Stimulated activated CD8-positive, alpha-beta memory T cell treated with anti-CD3 and anti-CD28 coated beads, Interleukin-15, amount 100 ng/mL, for 48 hours (primary cell): Measurements from ENCODE around the gene RSPO4.

Source experiments
- DNase-seq, 2 donors: peaks; one replicate each; pipeline ENCODE4 v3.0.0-alpha.2; 2020; ENCODE audit warnings: low read depth in 2 of 2

RSPO4 gene

DNA sequence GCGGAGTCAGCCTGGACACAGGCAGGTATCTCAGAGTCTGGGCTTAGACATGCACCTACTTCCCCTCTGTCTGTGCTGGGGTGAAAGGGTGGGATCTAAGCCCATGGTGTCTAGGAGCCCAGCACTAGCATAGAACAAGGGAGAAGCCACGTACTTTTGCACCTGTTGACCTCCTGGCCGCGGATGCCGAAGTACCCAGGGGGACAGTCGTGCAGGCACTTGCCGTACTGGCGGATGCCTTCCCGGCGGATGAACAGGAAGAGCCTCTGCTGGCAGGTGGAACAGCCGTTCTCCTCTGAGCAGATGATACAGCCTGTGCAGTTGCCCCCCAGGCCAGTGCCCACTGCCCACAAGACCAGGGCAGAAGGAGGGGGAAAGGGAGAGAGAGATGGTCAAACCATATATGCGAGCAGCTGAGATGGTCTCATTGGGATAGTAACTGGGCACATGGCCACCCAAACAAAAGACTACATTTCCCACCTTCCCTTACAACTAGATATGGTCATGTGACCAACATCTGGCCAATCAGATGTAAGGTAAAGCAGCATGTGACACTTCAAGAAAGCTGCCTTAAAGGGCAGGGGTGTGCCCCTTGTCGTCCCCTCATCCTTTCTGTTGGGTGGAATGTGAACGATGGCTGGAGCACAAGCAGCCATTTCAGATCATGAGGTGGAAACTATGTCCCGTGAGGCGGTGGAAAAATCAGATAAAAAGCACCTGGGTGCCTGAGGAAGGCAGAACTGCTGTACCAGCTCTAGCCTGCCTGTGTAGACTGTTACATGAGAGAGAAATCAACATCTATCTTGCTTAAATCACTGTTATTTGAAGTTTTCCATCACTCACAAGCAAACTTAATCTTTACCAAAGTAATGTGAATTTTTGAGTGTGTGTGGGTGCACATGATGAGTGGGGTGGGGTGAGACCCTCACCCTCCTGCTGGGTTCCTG, 34.0 kb downstream of the RSPO4 start:
- DNase-seq, result no peak

DNA sequence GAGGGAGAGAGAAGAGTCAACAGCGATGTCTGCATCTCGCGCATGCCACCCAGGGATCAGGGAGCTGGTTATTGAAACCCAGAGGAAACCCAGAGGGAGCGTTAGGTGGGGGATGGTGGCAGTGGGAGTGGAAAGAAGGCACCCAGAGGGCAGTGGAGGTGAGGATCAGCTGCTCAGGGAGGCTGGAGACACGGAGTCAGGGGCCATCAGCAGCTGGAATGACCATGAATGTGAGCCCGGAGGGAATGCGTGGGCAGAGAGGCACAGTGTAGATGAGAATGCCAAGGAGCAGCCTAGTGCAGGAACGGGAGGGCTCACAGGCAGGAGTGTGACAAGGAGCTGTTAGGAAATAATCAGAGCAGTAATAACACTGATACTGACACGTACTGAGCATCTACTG, 36.2 kb downstream of the RSPO4 start:
- no peak for DNase-seq

GRCh38 chr20:963795-964194, 38.3 kb downstream of the RSPO4 start:
- DNase-seq, result no peak

DNA sequence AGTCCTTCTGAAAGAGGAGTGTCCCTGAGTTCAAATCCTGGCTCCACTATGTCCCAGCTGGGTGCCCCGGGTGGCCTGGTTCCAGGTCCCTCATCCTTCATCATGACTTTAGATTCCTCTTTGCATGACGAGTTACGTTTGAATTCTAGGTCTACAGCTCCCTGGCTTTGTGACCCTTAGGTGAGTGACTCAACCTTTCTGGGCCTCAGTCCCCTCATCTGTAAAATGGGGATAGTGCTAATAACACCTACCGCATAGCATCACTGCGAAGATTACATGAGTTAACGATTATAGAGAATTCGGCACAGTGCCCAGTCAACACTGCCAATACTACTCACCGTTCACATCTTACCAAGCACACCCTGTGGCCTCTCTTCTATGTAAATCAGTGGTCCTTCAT, 39.4 kb downstream of the RSPO4 start:
- DNase-seq, result no peak

DNA sequence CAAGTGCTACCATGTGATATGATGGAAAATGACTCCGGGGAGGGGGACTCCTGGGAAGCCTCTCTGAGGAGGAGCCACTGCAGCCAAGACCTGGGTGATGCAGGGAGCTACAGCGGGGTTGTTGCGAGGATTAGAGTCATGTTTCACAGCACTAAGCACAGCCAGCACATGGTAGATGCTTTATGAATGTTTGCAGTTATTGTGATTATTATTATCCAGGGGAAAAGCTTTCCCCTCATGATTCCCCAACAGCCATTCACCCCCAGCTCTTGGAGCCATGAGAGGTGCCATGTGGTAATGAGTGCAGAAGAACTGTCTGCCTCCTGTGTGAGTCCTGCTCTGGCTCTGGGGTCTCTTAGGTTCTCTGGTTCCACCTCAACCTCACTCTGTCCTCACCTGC, 39.9 kb downstream of the RSPO4 start:
- no peak for DNase-seq

- DNase-seq, result no peak
These were observed 40.3 kb downstream of the RSPO4 start for GRCh38 chr20:961768-962167.

DNA sequence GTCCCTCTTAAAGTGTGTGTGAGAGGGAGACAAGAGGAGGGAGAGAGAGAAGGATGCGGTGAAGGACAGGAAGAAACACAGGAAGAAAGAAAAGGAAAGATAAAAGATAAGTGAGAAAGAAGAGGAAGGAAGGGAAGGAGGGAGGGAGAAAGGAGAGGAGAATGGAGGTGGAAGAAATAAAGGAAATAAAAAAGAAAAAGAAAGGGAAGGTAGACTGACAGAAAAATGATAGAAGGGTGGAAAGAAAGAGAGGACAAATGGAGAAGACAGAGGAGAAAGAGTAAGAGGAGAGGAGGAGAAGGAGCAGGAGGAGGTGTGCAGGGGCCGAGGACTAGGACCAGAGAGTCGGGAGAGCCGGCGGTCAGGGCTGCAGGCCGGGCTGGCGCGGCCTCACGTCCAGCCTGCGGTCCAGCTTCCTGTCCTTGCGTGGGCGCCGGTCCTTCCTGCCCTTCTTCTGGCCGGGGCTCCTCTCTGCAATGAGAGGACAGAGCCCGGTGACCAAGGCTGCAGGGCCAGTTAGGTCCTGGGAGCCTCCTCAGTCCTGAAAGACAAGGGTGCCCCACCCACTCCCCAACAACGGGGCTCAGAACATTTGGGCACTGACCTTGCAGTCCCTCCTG, 42.0 kb downstream of the RSPO4 start:
- no peak for DNase-seq

DNA sequence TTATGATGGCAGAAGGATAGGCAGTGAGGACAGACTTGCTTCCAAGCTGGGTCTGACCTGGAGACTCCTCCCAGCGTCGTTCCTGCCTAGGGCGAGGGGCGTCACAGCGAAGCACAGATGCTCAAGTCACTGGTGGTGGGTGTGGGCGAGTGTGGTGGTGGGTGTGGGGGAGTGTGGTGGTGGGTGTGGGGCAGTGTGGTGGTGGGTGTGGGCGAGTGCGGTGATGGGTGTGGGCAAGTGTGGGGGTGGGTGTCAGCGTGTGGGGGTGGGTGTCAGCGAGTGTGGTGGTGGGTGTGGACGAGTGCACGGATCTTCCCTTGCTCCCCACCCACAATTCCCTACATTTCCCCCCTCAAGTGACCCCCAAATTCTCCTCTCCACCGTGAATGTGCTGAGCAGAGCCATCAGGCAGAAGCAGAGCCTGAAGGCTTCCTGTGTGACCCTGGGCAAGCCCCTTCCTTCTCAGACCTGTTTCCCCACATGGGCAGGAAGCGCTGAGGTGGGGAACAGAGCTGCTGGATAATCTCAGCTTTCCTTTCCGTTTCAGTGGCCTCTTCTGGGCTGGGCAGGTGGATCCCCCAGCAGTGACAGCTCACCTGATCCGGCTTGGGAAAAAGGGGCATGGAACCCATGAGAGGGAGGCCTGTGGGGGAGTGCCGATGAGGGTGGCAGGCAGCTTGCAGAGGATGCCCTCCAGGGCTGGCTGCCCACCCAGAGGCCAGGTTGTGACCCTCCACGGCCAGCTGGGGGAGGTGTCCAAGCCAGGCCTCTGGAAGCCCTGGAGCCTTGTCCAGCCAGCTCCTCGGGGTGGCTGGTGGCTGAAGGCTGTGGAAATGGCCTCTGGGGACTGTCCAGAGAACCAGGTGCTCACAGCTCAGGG, 42.9 kb downstream of the RSPO4 start:
- no peak for DNase-seq

DNA sequence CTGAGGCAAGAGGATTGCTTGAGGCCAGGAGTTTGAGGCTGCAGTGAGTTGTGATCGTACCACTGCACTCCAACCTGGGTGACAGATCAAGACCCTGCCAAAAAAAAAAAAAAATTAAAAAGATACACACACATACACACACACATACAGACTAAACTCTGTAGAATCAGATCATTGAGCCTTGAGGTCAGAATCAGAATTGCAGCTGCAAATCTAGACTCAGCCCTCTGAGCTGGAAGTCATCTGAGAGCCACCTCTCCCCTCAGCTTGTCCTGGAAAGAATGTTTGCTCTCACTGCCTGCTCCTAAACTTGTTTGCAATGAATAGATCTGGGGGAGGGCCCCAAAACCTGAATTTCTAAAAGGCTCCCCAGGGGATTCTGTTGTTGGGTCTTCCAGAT, 44.6 kb downstream of the RSPO4 start:
- no peak for DNase-seq

- DNase-seq, result peak; percentile 49 to 54
These were observed 45.7 kb downstream of the RSPO4 start for GRCh38 chr20:956330-956951.

DNA sequence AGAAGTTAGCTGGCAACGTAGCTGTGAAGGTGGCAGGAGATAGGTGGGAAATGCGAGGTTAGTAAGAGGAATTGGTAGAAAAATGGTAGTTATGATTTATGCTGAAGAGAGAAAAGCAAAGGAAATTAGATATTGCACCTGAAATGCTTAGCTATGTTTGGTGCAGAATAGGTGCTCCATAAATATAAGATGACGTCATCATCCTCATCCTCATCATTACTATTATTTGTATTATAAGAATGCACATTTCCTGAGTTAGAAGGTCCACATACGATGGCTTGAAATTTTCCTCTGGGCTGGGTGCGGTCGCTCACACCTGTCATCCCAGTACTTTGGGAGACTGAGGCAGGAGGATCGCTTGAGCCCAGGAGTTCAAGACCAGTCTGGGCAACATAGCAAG, 46.5 kb downstream of the RSPO4 start:
- DNase-seq, result no peak

GRCh38 chr20:955111-955510, 47.0 kb downstream of the RSPO4 start:
- DNase-seq, result no peak

DNA sequence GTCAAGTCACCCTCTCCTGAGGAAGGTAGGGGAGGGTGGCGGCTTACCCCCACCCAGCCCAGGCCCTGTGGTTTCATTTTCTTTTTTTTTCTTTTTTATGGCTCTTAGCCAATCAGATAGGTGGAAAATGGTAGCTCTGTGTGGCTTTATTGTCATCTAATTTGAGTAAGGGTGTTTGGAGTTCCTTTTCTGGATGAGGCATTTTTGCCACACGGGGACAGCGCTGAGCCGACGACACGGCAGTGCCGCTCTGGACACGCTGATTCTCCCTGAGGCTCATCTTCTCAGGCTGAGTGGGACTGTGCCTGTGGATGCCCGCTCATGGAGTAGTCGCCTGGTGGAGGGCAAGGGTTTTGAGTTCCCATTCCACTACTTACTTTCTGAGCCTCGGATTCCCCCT, 48.4 kb downstream of the RSPO4 start:
- DNase-seq, result no peak

GRCh38 chr20:952196-952795, 49.8 kb downstream of the RSPO4 start:
- no peak for DNase-seq

- DNase-seq, result no peak
These were observed 50.5 kb downstream of the RSPO4 start for GRCh38 chr20:951384-952169.

- DNase-seq, result no peak
These were observed 52.4 kb downstream of the RSPO4 start for GRCh38 chr20:949717-950116.

DNA sequence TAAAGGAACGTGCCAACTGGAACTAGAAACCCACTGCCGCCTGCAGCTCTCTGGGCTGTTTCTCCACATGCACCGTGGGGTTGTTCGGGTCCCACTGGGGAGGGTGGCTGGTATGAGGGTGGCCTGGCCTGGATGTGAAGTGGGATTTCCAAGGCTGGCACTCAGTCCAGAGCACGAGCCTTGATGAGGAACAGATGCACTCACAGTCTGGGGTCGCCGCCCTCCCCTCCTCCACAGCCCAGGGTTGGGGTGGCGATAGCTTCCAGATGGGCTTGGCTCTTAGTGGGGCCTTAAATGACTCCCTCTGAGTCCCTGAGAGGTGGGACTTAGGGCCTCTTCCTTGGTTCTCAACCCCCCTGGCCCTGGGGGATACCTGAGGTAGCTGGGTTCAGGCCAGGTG, 55.3 kb downstream of the RSPO4 start:
- no peak for DNase-seq

- no peak for DNase-seq
These were observed 56.3 kb downstream of the RSPO4 start for GRCh38 chr20:945841-946240.

- no peak for DNase-seq
These were observed 57.2 kb downstream of the RSPO4 start for GRCh38 chr20:944774-945410.

DNA sequence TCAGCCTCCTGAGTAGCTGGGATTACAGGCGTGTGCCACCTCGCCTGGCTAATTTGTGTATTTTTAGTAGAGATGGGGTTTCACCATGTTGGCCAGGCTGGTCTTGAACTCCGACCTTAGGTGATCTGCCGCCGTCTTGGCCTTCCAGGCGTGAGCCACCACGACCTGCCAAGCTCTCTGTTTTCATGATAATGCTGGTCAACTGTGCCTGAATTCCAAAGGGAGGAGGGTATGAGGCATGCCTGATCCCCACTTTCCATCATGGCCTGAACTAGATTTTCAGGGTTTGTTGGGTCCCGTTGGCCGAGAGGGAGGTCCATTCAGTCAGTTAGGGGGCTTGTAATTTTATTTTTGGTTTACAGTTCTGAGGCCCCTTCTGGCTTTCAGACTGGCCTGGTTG, 58.0 kb downstream of the RSPO4 start:
- DNase-seq, result no peak
